GM18870 (cell line): ENCODE measurements around the gene CFAP299.
A peak's percentile ranks its signal among the peaks of the same experiment; 100 is the strongest.
"Not testable (repeated sequence)": the region's sequence is repeated elsewhere in the genome, so short reads cannot be mapped to it uniquely, and the experiment has no call there.

Source experiments
- ATAC-seq: cut with Tn5 transposase; IDR thresholded peaks from one replicate; pipeline ENCODE4 v1.9.1; 2021; ENCODE audit warnings: moderate library complexity; ENCODE audit not compliant: unreplicated experiment

The CFAP299 gene

DNA sequence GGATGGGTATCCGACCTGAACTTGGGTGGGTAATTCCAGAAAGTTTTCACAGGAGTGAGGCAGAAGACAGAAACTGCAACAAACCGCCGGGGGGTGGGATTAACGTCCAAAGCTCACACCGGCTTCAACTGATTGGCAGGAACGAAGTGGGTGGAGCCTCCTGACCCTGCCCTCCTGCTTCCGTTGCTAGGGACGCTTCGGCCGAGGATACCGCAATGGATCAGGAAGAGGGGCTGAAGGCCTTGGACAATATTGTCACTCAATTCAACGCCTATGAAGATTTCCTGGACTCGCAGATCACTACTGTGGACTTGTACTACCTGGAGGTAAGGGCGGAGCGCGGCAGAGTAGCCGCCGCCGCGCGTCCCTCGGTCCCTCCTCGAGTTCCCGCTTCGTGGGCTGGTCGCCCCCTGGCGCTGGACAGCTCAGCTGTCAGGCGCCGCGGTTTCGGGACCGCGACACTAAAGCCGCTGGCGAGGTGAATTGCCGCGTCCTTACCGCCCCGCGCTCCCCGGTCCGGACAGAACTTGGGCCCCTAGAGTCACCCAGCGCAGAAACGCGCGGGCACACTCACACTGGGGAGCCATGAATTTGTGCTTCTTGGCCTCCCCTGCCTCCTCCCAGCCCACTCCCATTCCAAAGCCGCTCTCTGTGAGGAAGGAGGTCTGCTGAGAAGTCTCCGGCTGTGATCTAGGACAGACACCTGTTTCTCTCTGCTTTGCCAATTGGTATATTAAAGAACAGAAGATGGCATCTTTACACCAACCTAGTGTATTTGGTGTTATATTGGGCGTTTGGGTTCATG is at the start of gene CFAP299:
Gene CFAP299 (plus strand): TSS at position 177 of the 805 bp plus-strand sequence.
- peak; percentile 97 for ATAC-seq

DNA sequence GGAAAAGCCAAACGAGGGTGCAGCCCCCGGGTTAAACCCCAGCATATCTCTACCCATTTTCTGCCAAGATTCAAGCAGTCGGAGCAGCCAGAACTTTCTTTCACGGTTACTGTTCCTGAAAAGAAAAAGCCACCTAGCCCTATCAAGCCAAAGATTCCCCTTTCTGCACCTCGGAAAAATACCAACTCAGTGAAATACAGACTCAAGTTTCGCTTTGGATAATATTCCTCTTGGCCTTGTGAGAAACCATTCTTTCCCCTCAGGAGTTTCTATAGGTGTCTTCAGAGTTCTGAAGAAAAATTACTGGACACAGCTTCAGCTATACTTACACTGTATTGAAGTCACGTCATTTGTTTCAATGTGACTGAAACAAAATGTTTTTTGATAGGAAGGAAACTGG is 49.1 kb upstream of the CFAP299 start:
- no peak for ATAC-seq

DNA sequence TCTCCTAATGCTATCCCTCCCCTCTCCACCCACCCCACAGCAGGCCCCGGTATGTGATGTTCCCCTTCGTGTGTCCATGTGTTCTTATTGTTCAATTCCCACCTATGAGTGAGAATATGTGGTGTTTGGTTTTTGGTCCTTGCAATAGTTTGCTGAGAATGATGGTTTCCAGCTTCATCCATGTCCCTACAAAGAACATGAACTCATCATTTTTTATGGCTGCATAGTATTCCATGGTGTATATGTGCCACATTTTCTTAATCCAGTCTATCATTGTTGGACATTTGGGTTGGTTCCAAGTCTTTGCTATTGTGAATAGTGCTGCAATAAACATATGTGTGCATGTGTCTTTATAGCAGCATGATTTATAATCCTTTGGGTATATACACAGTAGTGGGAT is 44.9 kb upstream of the CFAP299 start:
- ATAC-seq = not testable (repeated sequence)

DNA sequence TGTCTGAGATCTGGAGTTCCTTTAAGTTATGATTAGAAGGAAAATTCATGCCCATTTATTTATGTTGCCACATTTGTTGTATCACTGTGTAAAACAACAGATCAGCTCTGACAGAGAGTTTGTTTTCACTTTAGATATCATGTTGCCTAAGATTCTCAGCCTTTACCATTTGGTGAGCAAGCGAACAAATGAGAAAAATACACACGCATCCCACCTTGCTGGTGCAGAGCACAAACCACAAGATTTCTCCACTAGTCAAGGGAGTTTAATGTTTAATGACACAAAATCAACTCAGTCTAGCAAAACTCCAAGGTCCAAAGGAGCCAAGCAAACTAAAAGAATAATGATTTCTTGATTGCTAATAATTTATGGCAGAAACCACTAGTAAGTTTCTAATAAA is 41.3 kb upstream of the CFAP299 start:
- ATAC-seq = no peak

DNA sequence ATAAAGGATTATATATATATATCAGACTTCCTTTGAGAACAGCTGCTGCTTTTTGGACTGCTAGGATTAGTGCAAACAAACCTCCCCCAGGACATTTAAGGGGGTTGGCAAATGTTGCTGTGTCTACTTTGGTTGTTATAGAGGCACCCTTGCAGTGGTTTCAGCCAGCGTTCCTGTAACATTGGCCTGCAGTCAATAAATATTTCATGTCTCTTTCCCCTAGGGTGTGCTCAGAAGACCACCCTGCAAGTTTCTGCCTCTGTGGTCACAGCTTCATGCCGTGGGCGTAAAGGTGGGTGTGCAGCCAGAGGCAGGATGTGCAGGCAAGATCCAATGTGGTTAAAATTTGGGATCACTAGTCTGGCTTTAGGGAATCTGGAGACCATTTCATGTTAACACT is 40.2 kb upstream of the CFAP299 start:
- ATAC-seq = no peak

DNA sequence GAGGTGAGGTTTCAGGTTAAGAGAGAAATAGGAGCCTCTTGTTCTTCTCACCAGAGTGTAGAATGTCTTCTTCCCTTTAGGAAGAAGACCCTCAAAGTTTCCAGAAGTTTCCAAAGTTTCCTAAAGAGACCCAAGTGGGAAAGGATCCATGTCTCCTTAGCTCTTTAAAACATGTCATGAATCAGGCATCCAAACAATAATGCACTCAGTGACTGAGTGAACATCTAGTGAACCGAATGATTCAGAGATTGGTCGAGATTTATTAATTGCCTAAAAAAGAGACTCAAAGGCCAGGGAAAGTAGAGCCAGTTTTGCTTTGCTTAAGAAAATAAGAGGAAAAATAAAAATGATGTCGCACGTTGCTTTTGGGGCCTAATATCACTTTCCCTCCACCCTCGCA is 39.7 kb upstream of the CFAP299 start:
- no peak for ATAC-seq

DNA sequence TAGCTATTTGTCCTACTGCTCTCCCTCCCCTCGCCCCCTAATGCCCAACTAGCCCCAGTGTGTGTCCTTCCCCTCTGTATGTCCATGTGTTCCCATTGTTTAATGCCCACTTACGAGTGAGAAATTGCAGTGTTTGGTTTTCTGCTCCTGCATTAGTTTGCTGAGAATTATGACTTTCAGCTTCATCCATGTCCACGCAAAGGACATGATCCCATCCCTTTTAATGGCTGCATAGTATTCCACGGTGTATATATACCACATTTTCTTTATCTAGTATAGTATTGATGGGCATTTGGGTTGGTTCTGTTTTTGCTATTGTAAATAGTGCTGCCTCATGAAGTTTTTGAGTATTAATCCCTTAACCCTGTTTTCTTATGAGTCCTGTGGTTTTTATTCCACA is 33.6 kb upstream of the CFAP299 start:
- ATAC-seq = no peak

DNA sequence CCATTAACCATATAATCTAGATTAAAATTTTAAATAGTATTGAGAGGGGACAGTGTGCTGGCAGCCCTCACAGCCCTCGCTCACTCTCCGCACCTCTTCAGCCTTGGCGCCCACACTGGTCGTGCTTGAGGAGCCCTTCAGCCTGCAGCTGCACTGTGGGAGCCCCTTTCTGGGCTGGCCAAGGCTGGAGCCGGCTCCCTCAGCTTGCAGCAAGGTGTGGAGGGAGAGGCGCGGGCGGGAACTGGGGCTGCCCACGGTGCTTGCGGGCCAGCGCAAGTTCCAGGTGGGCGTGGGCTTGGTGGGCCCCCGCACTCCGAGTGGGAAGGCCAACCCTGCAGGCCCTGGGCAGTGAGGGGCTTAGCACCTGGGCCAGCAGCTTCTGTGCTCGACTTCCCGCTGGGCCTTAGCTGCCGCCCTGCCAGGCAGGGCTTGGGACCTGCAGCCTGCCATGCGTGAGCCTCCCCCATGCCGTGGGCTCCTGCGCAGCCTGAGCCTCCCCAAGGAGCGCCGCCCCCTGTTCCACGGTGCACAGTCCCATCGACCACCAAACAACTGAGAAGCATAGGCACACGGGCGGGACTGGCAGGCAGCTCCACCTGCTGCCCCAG is 32.8 kb upstream of the CFAP299 start:
- ATAC-seq = no peak

DNA sequence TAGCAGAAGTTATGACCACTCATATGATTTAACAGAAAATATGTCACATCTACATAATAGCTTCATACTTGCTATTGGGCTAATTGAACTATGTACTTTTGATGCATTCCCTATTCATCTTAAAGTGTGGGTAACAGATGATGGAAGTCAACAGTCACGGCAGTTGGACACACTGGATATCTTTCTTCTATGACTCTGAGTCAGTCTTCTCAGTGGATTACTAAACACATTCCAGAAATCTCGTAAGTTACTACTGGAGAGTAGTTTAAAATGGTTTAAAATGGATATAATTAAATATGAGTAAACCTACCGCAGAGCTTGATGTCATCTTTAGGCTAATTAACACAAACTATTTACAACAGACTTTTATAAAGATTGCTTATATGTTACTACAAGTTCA is 30.1 kb upstream of the CFAP299 start:
- ATAC-seq = no peak

DNA sequence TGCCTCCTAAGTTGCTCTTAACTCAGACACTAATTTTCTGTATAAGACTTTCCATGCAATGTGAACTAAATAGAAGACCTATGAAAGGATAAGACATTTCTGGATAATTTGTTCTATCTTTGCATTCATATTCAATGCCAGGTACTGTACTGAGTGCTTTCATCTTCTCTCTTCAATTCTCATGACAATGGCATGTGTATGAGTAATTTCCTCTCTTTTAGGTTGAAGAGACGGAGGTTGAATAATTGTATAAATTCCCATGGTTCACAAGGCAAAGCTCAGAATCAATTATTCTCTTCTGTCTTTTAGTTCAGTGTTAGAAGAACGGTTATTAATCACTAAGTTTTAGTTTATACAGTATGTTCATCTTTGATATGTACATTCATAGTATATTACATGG is 29.3 kb upstream of the CFAP299 start:
- no peak for ATAC-seq

DNA sequence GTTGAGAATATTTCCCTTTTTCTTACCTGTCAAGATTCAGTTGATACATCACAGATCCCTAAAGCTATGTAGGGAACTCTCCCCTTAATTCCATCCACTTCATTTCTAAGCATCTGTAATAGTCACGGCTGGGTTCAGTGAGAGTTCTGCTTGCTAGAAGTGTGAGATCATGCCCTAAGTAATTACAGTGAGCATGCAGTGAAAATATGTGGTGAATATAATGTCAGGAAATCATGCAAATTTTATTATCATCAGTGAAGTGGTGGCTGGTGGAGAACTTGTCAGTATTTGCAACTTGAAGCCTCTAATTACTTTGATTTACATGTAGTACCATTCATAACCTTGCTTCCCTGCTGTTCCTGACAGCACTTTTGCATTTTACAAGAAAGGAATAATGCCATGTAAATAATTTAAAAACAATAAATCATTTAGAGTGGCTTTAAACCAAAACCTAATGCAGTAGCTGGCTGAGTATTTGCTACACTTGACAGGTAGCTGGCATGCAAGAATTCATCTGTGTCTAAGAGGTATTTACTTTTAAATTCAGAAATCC is 28.3 kb upstream of the CFAP299 start:
- ATAC-seq = no peak

DNA sequence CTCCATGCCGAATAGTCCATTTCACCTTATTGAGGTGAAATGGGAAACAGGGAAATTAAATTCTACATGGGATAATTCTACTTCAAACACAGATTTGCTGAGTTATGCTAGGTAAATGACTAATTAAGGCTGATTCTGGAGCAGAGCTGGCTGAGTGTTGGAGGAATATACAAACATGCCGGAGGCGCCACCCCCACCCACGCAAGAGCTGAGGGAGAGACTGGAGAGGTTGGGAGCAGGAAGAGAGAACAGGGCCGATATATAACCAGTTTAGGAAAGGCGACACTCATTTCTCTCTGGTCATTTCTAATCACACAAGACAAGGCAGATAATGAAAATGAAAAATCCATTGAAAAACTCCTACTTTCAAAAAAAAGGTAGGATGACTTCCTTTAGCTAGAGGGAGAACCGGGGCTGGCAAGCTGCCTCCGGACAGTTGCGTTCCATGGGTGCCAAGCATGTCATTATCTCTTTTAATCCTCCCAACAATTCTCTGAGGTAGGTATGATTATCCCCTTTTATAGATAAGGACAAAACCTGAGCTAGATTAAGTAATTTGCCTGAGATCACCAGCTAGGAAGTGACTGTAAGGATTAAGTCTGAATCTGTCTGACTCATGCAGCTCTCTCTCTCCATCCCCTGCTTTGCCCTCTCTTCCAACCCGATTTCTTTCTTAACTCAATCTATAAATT is 27.6 kb upstream of the CFAP299 start:
- no peak for ATAC-seq

DNA sequence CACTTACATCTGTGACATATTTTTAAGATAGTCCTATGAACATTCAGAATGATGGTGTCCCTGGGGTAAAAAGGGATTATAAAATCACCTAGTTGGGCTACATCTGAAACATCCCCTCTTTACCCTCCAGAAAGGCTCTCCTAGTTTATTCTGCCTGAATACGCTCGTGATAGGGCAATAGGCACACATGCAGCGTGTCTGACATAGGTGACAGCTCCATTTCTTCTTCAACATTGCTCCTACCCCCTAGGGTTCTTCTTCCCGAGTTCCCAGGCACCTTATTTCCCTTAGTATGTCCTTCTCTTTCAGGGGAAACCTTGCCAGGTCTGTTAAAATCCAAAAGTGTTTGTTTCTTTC is 27.1 kb upstream of the CFAP299 start:
- ATAC-seq = no peak

DNA sequence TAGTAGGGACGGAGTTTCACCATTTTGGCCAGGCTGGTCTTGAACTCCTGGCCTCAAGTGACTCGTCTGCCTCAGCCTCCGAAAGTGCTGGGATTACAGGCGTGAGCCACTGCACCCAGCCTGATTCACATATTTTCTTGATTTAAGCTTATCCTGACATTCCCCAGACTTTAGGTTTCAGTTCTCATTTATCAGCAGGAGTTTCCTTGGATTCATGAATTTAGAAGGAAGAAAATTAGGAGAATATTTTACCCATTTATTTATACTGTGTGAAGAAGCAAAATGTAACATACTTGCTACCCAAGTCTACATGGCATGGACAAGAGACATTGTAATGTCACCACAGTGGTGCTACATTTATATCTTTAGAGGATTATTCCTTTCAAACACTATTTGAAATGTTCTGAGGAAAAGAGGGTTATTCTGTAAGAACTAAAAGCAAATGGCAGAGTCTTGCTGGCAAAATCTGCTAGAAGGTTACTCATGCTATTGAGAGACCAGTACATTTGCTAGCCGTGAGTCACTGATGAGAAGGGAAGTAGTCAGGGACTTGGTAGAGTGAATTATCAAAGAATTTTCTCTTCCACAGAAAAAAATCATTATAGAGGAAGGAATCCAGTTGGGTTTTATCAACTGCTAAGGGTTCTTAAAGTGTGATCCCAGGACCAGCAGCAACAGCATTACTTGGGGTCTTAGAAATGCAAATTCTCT is 26.1 kb upstream of the CFAP299 start:
- ATAC-seq = no peak

DNA sequence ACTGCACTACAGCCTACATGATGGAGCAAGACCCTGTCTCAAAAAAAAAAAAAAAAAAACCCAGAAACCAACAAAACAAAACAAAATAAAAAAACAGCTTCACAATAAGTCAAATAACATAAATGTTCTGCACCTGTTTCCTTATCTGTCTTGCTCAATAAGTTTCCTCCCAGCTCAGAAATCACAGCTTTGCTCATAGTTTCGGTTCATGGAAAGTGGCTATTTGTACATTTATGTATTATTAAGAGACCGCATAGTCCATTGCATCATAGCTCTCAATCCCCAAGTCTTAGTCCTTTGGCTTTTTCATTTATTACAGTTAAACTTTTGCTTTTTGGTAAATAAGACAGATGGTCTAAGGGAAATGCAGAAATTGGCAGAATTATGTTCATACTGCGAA is 24.4 kb upstream of the CFAP299 start:
- ATAC-seq = no peak

DNA sequence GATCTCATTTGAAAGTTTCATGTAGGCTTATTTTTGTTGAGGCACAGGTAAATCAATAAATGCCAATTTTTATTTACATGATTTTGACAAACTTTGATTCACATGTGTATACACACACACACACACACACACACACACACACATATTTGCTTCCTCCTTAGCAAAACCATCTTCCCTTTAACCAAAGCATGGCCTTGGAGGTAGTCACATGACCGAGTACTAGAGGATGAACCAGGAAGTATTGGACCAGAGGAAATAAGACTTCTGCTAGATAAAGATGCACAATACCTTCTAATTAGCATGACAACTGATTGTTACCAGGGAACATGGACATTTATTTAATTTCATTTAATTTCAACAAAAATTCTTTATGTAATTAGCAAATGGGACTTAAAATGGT is 23.4 kb upstream of the CFAP299 start:
- ATAC-seq = no peak

DNA sequence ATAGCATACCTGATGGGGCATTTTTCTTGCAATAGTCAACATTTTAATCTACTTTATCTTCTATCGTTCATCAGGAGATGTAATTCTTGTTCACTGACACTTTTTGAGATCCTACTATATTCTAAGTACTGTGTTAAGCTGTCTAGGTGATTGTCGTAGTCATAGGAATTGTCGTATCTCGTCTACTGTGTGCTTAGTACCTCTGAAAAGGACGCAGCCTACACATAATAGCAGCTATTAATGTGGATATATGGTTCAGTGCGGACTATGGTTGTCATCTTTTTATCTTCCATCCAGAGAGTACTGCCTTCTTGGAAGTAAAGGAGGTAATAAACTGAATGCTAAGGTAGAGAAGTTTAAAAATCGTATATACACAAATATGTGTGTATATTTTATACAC is 21.9 kb upstream of the CFAP299 start:
- no peak for ATAC-seq

DNA sequence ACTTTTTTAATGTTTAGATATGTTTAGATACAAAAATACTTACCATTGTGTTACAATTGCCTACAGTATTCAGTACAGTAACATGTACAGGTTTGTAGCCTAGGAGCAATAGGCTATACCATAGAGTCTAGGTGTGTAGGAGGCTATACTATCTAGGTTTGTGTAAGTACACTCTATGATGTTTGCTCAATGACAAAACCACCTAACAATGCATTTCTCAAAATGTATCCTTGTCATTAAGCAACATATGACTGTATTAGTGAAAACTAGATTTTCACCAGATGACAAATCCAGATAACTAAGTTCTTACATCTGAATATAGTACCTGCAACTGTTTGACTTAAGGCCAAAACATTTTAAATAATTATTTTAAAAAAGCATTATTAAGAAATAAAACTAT is 19.7 kb upstream of the CFAP299 start:
- not testable (repeated sequence) for ATAC-seq

DNA sequence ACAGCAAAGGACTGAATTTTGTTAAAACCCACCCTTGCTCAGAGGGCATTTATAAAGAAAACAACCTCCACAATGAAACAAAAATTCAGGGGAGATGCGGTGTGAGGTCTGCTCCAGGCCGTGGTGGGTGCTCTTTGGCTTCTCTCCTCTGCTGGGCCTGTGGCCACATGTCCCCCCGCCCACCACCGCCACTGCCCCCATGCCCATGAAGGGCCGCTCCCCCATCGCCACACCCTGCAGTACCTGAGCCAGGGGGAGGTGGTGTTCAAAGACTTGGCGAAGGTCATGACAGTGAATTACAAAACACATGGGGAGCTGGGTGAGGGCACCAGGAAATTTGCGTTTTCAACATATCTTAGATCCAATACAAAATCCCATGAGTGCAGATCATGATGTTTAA is 14.2 kb upstream of the CFAP299 start:
- ATAC-seq = no peak

DNA sequence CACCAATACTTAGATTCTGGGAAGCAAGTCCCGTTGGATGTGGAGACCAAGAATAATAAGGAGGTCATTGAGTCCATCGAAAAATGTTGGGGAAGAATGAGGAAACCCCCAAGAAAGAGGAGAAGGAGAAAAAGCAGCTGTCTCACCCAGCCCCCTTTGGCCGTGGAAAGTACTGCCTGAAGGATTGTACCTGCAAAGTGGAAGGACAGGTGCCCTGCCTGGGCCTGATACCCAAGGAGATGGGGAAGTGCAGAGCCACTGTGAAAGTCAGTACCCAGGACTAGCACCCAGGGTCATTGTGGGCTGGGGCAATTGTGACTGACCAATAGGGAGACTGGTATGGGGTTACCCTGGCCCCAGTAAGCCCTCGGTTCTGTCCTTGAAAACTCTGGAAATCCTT is 13.8 kb upstream of the CFAP299 start:
- ATAC-seq = no peak

DNA sequence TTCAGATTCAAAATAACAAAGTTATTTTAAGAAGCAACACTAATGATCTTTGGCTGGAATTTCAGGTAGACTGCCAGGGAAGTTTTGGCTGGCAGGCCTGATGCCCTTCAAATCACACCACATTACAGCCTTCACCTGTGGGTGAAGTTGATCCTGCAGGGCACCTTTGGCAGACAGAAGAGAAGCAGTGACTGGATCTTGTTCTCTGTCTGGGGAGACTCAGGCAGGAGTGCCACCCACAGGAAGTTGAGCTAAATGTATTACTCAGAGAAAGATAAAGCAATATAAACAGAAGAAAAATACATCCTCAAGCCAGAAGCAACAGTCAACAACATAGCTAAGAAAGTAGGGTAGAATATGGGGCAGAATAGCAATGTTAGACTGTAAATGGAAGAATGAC is 12.8 kb upstream of the CFAP299 start:
- ATAC-seq = no peak
